HL-60/S4 treated with phorbol 12-myristate 13-acetate at 8.2 ng/mL for 4 days and 3 days (cell line): ENCODE measurements around the gene ETV3L.

ENCODE experiments used
- in situ Hi-C: fragments of 300-500 bp; cut with MboI; formaldehyde crosslinking; loops from 2 replicates; pipeline ENCODE4 v1.15.0; 2022; ENCODE audit warnings: low sequenced_read_pairs

The ETV3L gene

GRCh38 chr1:157105988-157106812 lies 6.6 kb upstream of the ETV3L start:
- in situ Hi-C loops: no loop called here

GRCh38 chr1:157105298-157105987 lies 5.8 kb upstream of the ETV3L start:
- in situ Hi-C loops: no loop called here

GRCh38 chr1:157104598-157105293 lies 5.1 kb upstream of the ETV3L start:
- in situ Hi-C loops: no loop called here

GRCh38 chr1:157103268-157103667 lies 3.7 kb upstream of the ETV3L start:
- in situ Hi-C loops: no loop called here

- in situ Hi-C loops: no loop called here
These were observed 1.5 kb upstream of the ETV3L start for GRCh38 chr1:157101149-157101548.

GRCh38 chr1:157098987-157099632 lies 498 bp downstream of the ETV3L start:
- in situ Hi-C loops: loop anchor here (10.0 kb wide), 1 partner anchor 56 kb away; no protein-coding TSS in a partner anchor

GRCh38 chr1:157098519-157098918 lies 1.1 kb downstream of the ETV3L start:
- in situ Hi-C loops: loop anchor here (10.0 kb wide), 1 partner anchor 56 kb away; no protein-coding TSS in a partner anchor

- in situ Hi-C loops: loop anchor here (10.0 kb wide), 1 partner anchor 57 kb away; no protein-coding TSS in a partner anchor
These were observed 1.9 kb downstream of the ETV3L start for GRCh38 chr1:157097692-157098091.

GRCh38 chr1:157096881-157097280 lies 2.7 kb downstream of the ETV3L start:
- in situ Hi-C loops: loop anchor here (10.0 kb wide), 1 partner anchor 58 kb away; no protein-coding TSS in a partner anchor

- in situ Hi-C loops: loop anchor here (10.0 kb wide), 1 partner anchor 59 kb away; no protein-coding TSS in a partner anchor
These were observed 4.1 kb downstream of the ETV3L start for GRCh38 chr1:157095551-157095950.

- in situ Hi-C loops: loop anchor here (10.0 kb wide), 1 partner anchor 60 kb away; no protein-coding TSS in a partner anchor
These were observed 4.5 kb downstream of the ETV3L start for GRCh38 chr1:157095091-157095490.

- in situ Hi-C loops: loop anchor here (10.0 kb wide), 1 partner anchor 62 kb away; no protein-coding TSS in a partner anchor
These were observed 6.8 kb downstream of the ETV3L start for GRCh38 chr1:157092831-157093230.

GRCh38 chr1:157091668-157092273 lies 7.8 kb downstream of the ETV3L start:
- in situ Hi-C loops: loop anchor here (10.0 kb wide), 1 partner anchor 63 kb away; no protein-coding TSS in a partner anchor

GRCh38 chr1:157091186-157091585 lies 8.4 kb downstream of the ETV3L start:
- in situ Hi-C loops: loop anchor here (10.0 kb wide), 1 partner anchor 64 kb away; no protein-coding TSS in a partner anchor

GRCh38 chr1:157090771-157091170 lies 8.8 kb downstream of the ETV3L start:
- in situ Hi-C loops: loop anchor here (10.0 kb wide), 1 partner anchor 64 kb away; no protein-coding TSS in a partner anchor

- in situ Hi-C loops: loop anchor here (10.0 kb wide), 1 partner anchor 65 kb away; no protein-coding TSS in a partner anchor
These were observed 9.4 kb downstream of the ETV3L start for GRCh38 chr1:157090196-157090647.

- in situ Hi-C loops: loop anchor here (10.0 kb wide), 1 partner anchor 65 kb away; no protein-coding TSS in a partner anchor
These were observed 9.8 kb downstream of the ETV3L start for GRCh38 chr1:157089789-157090188.

- in situ Hi-C loops: no loop called here
These were observed 11.0 kb downstream of the ETV3L start for GRCh38 chr1:157088607-157089006.

- in situ Hi-C loops: no loop called here
These were observed 12.6 kb downstream of the ETV3L start for GRCh38 chr1:157087030-157087429.

GRCh38 chr1:157086299-157086698 lies 13.3 kb downstream of the ETV3L start:
- in situ Hi-C loops: no loop called here
